GM12874 (cell line): ENCODE data around the gene GPC6.

Experiments
- TF ChIP-seq, protein P1 (sequence below): IDR thresholded peaks from 2 replicates; pipeline ENCODE4 v1.5.1; 2011; ENCODE audit warnings: low read depth, mild to moderate bottlenecking, control low read depth, low read length, moderate library complexity; ENCODE audit not compliant: insufficient read depth

The GPC6 gene

GRCh38 chr13:93689333-93689732 is 462.7 kb downstream of the GPC6 start:
- TF ChIP-seq, protein P1, sequence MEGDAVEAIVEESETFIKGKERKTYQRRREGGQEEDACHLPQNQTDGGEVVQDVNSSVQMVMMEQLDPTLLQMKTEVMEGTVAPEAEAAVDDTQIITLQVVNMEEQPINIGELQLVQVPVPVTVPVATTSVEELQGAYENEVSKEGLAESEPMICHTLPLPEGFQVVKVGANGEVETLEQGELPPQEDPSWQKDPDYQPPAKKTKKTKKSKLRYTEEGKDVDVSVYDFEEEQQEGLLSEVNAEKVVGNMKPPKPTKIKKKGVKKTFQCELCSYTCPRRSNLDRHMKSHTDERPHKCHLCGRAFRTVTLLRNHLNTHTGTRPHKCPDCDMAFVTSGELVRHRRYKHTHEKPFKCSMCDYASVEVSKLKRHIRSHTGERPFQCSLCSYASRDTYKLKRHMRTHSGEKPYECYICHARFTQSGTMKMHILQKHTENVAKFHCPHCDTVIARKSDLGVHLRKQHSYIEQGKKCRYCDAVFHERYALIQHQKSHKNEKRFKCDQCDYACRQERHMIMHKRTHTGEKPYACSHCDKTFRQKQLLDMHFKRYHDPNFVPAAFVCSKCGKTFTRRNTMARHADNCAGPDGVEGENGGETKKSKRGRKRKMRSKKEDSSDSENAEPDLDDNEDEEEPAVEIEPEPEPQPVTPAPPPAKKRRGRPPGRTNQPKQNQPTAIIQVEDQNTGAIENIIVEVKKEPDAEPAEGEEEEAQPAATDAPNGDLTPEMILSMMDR = no peak

DNA sequence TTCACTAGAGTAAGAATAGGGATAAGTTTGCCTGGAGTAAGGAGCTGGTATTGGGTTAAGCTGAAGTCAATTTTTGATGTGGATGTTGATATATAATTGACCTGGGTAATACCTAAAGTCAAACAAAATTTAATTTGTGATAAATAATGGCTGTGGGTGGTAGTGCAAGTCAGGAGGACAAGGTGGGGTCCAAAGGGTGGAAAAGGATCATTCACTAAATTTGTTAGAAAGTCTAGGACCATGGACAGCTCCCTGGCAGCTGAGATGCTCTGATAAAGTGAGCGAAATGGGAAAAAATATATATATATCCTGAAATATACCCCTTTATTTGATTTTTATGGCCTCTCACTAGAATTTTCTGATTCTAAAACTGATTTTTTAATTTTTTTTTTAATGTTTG is 463.5 kb downstream of the GPC6 start:
- TF ChIP-seq, protein P1 = no peak

DNA sequence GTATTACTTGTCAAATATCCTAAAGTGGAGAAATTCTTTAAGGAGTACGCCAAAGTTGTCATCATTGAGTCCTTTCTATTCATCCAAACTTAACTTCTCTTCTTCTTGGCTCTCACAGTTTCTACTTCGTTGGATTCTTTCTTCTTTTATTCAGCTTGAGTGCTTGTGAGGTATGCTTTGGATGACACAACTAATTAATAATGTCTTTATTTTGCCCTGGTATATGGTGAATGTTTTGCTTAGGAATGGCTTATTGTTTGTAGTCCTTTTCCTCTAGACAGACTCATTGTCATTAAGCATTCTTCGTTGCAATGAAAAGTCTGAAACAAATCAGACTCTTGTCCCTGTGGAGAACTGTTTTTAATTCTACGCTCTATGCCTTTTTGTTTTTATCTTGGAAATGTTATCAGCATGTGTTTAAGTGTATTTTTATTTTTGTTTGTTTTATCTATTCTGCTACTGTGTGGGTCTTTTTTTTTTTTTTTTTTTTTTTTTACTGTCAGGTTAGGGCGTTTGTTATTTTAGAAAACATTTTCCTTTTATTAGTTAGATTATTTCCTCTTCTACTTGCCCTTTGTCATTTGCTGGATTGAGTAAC is 471.5 kb downstream of the GPC6 start:
- TF ChIP-seq, protein P1 = no peak

DNA sequence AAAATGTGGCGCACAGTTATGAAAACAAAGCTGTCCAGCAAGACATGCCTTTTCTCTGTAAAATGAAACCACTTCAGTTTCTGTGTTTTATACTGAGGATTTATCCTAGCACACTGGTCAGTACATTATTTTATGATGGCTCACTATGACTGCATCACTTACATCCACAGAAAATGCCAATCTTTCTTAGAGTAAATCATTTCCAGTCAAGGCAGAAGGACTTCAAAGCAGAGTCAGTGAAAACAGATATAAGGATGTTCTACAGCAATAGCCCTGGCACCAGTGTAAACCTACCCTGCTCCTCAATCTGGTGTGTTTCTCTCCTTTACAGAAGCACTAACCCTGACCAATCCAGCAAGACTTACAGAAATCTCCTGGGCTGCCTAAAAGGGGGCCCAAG is 473.5 kb downstream of the GPC6 start:
- TF ChIP-seq, protein P1 = no peak

DNA sequence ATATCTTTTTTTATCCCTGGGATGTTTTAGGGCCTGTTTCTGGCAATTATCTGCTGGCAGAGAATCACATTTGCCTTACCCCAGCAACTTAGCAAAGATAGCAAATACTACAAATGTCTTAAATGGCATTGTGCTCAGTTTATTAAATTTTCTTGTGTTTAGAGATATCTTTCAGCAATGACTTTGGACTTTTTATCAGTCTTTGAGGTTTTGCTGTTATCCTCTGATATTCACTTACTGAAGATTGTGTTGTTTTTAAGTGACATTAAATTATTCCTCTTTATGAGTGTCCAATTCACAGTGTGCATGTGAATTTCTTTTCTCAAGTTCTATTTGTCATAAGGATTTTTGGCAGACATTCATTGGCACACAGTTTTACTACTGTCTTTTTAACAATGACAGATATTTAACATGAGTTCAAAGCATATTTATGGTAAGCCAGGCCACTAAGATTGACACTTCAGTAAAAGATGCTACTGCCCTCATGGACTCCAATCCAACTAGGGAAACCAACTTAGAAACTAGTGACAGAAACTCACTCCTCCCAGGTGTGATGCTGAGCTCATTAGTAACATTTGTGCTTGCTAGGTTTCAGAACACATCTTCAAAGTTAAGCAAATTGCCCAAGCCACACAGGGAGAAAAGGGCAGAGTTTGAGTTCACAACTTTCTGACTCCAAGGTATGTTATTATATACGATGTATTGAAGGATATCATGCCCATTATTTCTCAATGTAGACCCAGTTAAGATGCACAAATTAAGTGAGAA is 481.9 kb downstream of the GPC6 start:
- TF ChIP-seq, protein P1 = no peak

GRCh38 chr13:93709506-93710244 is 483.1 kb downstream of the GPC6 start:
- TF ChIP-seq, protein P1 = no peak

DNA sequence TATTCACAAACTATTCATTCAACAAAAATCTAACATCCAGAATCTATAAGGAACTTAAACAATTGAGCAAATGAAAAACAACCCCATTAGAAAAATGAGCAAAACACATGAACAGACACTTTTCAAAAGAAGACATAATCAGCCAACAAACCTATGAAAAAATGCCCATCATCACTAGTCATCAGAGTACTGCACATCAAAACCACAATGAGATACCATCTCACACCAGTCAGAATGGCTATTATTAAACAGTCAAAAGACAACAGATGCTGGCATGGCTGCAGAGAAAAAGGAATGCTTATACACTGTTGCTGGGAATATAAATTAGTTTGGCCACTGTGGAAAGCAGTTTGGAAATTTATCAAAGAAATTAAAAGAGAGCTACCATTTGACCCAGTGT is 487.6 kb downstream of the GPC6 start:
- TF ChIP-seq, protein P1 = no peak
